WI38 (cell line): ENCODE data around the gene SLC2A9.

Experiments used
- H3K4me3 ChIP-seq: 2 replicates; pipeline ENCODE4 v1.5.1; 2011; ENCODE audit warnings: low read depth, mild to moderate bottlenecking, control low read depth, low read length
- CTCF ChIP-seq: IDR thresholded peaks from 2 replicates; pipeline ENCODE4 v1.5.1; 2012; ENCODE audit warnings: low read depth, mild to moderate bottlenecking, control low read depth, low read length

Gene SLC2A9

GRCh38 chr4:9980898-9981297 lies 40.4 kb downstream of the SLC2A9 start:
- no peak overlapping the region for H3K4me3 ChIP-seq
- TF ChIP-seq CTCF: no peak

GRCh38 chr4:9979101-9979701 lies 42.1 kb downstream of the SLC2A9 start:
- TF ChIP-seq CTCF: no peak
- H3K4me3 ChIP-seq: no peak overlapping the region

- TF ChIP-seq CTCF: no peak
- H3K4me3 ChIP-seq: no peak overlapping the region
These were observed 43.7 kb downstream of the SLC2A9 start for GRCh38 chr4:9977518-9978031.

GRCh38 chr4:9976781-9977180 lies 44.5 kb downstream of the SLC2A9 start:
- H3K4me3 ChIP-seq: no peak overlapping the region
- no peak for TF ChIP-seq CTCF

- no peak for TF ChIP-seq CTCF
- H3K4me3 ChIP-seq: no peak overlapping the region
These were observed 45.0 kb downstream of the SLC2A9 start for GRCh38 chr4:9976293-9976692.

GRCh38 chr4:9971711-9972110 lies 49.6 kb downstream of the SLC2A9 start:
- no peak for TF ChIP-seq CTCF
- H3K4me3 ChIP-seq: no peak overlapping the region

- TF ChIP-seq CTCF: no peak
- no peak overlapping the region for H3K4me3 ChIP-seq
These were observed 50.8 kb downstream of the SLC2A9 start for GRCh38 chr4:9970399-9971011.
